ENCODE data around the gene CTTNBP2NL.

The CTTNBP2NL gene

GRCh38 chr1:112508278-112509004 lies 112.4 kb downstream of the CTTNBP2NL start, which contains the start of gene WNT2B:
WNT2B (plus strand) TSS chr1:112508965; CDS start chr1:112509263, 298 bp downstream.
- H3K36me3 ChIP-seq (ENCODE audit: control insufficient read depth, insufficient read depth, low read length), result no peaks in the 10 kb centered on the region
- no peak for TF ChIP-seq CTCF (IDR thresholded peaks at IDR 0.05)
- peaks cover 3% of the 10 kb centered on the region for H3K4me1 ChIP-seq
- peak within 1 kb of the TSS; percentile 67 for H2AFZ ChIP-seq
- H3K9me3 ChIP-seq (ENCODE audit: control insufficient read depth, low read length), result no peaks in the 10 kb centered on the region
- no peaks in the 10 kb centered on the region for H3K27me3 ChIP-seq (ENCODE audit: control insufficient read depth, insufficient read depth, low read length)
- H3K9ac ChIP-seq, result no peak within 1 kb of the TSS
- peak within 1 kb of the TSS; percentile 47 for H3K4me3 ChIP-seq (ENCODE audit: low read depth, low read length)
- H3K4me2 ChIP-seq (ENCODE audit: low read length), result peak within 1 kb of the TSS; percentile 72
- no peak within 1 kb of the TSS for H3K27ac ChIP-seq
- no peaks in the 10 kb centered on the region for H3K79me2 ChIP-seq

- Histone ChIP-seq H3K27me3 (ENCODE audit: control insufficient read depth, insufficient read depth, low read length) (no peaks in the 10 kb centered on the region), H3K9ac (no peak overlapping the region), H3K27ac (no peak overlapping the region), H3K4me1 (peaks cover 3% of the 10 kb centered on the region), H2AFZ (peak overlapping the region; percentile 67), H3K36me3 (ENCODE audit: control insufficient read depth, insufficient read depth, low read length) (no peaks in the 10 kb centered on the region), H3K4me3 (ENCODE audit: low read depth, low read length) (peak overlapping the region; percentile 47), H3K9me3 (ENCODE audit: control insufficient read depth, low read length) (no peaks in the 10 kb centered on the region), H3K79me2 (no peaks in the 10 kb centered on the region), H3K4me2 (ENCODE audit: low read length) (peak overlapping the region; percentile 72)
- no peak for TF ChIP-seq CTCF (IDR thresholded peaks at IDR 0.05)
Observed at GRCh38 chr1:112509005-112509659, 113.1 kb downstream of the CTTNBP2NL start.

GRCh38 chr1:112509660-112510178 lies 113.7 kb downstream of the CTTNBP2NL start:
- H3K27ac ChIP-seq, result no peak overlapping the region
- no peak overlapping the region for H3K4me3 ChIP-seq (ENCODE audit: low read depth, low read length)

GRCh38 chr1:112510340-112510739 lies 114.3 kb downstream of the CTTNBP2NL start:
- no peaks in the 10 kb centered on the region for H3K27me3 ChIP-seq (ENCODE audit: control insufficient read depth, insufficient read depth, low read length)
- no peak for TF ChIP-seq CTCF (IDR thresholded peaks at IDR 0.05)

More at GRCh38 chr1:112509660-112510178, 113.7 kb downstream of the CTTNBP2NL start:
- Histone ChIP-seq H3K4me1 (peaks cover 3% of the 10 kb centered on the region), H2AFZ (no peak overlapping the region), H3K36me3 (ENCODE audit: control insufficient read depth, insufficient read depth, low read length) (no peaks in the 10 kb centered on the region), H3K9ac (no peak overlapping the region), H3K9me3 (ENCODE audit: control insufficient read depth, low read length) (no peaks in the 10 kb centered on the region), H3K79me2 (no peaks in the 10 kb centered on the region), H3K4me2 (ENCODE audit: low read length) (no peak overlapping the region), H3K27me3 (ENCODE audit: control insufficient read depth, insufficient read depth, low read length) (no peaks in the 10 kb centered on the region)
- TF ChIP-seq CTCF (IDR thresholded peaks at IDR 0.05), result no peak

More at GRCh38 chr1:112510340-112510739, 114.3 kb downstream of the CTTNBP2NL start:
- no peaks in the 10 kb centered on the region for H3K79me2 ChIP-seq
- H3K9me3 ChIP-seq (ENCODE audit: control insufficient read depth, low read length), result no peaks in the 10 kb centered on the region
- H3K27ac ChIP-seq, result no peak overlapping the region
- H3K9ac ChIP-seq, result no peak overlapping the region
- no peak overlapping the region for H2AFZ ChIP-seq
- H3K4me1 ChIP-seq, result peaks cover 3% of the 10 kb centered on the region
- H3K36me3 ChIP-seq (ENCODE audit: control insufficient read depth, insufficient read depth, low read length), result no peaks in the 10 kb centered on the region
- H3K4me3 ChIP-seq (ENCODE audit: low read depth, low read length), result no peak overlapping the region
- no peak overlapping the region for H3K4me2 ChIP-seq (ENCODE audit: low read length)

Measured in parathyroid adenoma (tissue), 2 donors.